ENCODE results near the gene CANT1. TPM values are rescaled to one million over a fixed set of nuclear protein-coding genes. Genes with fewer than 3 reads are reported as not detected.
"Not testable (repeated sequence)": the region's sequence is repeated elsewhere in the genome, so short reads cannot be mapped to it uniquely, and the experiment has no call there.

The CANT1 gene
- total RNA-seq, 1 experiment from 2014 or later = 81.9 TPM

DNA sequence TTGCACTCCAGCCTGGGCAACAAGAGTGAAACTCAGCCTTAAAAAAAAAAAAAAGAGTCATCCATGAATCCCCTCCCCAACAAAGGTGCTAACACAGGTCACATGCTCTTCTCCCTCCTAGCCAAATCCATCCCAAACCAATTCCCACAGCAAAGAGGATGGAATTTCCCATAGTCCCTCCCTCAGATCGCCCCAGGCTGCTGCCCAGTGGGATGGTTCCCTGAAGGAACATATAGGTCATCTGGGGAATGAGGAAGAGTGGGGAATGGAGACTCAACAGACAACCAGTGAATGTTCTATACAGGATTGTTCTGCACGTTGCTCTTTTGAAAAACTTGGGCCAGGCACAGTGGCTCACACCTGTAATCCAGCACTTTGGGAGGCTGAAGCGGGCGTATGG lies 48.0 kb downstream of the CANT1 start:
- no peak for DNase-seq (ENCODE audit: low read depth)

DNA sequence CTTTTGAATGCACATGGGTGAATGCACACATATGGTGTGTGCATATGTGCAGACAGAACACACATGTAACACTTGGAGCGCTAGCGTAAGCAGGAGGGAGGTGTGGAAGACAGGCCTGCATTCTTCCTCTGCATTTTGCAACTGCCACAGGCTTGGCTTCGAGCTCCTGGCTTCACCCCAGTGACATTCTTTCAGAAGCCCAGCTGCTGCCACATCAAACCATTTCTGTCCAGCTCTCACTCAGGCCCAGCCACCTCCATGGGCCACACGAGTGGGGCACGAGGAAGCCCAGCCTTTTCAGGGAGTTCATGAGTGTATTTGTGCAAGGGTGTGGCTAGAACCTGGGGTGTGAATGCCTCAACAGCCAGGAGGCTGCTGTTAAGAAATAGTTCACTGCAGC lies 48.6 kb downstream of the CANT1 start:
- DNase-seq (ENCODE audit: low read depth) = no peak

DNA sequence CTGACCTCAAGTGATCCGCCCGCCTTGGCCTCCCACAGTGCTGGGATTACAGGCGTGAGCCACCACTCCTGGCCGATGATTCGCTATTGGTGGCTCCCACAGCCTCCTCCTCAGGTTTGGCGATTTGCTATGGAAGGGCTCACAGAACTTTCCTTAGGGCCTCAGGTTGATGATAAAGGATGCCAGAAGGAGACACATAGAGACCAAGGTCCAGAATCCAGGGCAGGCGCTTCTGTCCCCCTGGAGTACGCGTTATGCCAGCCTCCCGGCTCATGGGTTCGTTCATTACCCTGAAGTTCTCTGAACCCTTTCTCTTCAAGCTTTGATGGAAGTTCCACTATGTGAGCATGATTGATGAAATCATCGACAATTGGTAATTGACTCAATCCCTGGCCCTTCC lies 49.8 kb downstream of the CANT1 start:
- DNase-seq (ENCODE audit: low read depth) = no peak

DNA sequence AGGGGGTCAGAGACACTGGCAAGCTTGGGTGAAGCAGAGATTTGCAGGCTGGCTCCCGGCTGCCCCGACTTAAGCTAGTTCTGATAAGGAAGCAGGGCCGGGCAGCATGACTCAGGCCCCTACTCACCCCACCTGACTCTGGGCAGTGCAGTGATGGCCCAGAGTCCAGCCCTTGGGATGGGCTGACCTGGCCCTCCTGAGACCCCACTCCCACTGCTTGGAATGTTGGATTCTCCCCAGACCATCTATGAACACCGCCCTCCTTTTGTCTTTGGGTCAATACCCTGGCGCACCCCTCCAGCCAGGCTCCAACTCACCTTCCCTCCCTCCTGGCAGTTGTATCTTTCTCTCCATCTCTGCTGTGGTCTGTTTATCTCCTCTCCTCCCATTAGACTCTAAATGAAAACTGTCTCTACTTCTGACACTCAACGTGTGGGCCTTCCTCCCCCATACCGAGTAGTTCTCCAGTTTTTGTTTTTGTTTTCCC lies 50.9 kb downstream of the CANT1 start:
- DNase-seq (ENCODE audit: low read depth) = peak; percentile 69

DNA sequence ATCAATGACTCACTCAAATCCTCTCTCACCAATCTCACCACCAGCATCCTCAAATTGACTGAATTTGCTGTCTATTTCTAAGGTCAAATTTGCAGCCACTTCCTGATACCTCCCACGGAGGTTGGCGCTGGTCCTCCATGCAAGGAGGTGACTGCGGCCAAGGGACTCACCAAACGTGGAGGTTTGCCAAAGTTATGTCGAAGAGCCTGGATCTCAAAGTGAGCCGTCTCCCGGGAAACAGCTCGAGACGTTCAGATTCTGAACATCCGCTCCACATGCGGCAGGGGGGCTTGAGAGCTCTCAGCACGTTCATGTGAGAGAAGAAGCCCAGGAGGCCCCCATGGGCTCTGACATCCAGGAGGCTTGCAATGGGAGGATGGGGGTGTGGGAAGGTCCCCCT lies 52.4 kb downstream of the CANT1 start:
- DNase-seq (ENCODE audit: low read depth) = peak; percentile 87

DNA sequence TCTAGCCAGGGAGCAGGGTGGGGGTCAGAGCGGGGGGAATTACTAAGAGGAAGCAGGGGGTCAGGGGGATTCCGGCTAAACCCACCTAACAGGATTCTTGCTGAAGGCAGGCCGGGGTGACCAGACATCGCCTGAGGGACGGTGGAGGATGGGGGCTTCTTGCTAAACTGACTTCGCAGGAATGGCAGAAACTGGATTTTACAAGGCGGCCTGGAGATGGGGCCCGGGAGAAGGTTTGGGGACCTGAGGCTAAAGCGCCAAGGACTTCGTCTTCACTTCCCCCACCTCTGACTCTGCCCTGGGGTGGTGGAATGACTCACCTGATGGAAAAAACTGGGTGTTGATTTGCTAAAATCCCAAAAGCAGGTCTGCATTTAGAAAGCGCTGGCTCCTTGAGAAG lies 53.3 kb downstream of the CANT1 start:
- DNase-seq (ENCODE audit: low read depth) = peak; percentile 32

DNA sequence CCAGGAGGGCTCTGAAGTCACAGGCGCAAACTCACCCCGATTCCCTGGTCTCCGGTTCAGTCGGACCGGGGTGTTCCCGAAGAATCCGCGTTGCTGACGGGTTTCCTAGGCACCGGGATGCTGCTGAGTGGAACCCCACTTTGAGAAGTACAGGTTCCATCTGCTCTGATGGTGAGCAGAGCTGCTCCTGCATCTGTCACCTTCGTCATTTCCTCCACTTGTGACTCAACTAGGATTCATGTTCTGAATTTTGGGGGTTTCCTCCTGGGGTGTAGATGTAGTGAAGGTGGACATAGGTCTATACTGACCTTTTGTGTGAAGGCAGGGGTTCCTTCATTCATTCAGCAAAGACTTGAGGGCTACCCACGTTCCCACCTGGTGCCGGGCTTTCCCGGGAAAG lies 54.9 kb downstream of the CANT1 start:
- no peak for DNase-seq (ENCODE audit: low read depth)

DNA sequence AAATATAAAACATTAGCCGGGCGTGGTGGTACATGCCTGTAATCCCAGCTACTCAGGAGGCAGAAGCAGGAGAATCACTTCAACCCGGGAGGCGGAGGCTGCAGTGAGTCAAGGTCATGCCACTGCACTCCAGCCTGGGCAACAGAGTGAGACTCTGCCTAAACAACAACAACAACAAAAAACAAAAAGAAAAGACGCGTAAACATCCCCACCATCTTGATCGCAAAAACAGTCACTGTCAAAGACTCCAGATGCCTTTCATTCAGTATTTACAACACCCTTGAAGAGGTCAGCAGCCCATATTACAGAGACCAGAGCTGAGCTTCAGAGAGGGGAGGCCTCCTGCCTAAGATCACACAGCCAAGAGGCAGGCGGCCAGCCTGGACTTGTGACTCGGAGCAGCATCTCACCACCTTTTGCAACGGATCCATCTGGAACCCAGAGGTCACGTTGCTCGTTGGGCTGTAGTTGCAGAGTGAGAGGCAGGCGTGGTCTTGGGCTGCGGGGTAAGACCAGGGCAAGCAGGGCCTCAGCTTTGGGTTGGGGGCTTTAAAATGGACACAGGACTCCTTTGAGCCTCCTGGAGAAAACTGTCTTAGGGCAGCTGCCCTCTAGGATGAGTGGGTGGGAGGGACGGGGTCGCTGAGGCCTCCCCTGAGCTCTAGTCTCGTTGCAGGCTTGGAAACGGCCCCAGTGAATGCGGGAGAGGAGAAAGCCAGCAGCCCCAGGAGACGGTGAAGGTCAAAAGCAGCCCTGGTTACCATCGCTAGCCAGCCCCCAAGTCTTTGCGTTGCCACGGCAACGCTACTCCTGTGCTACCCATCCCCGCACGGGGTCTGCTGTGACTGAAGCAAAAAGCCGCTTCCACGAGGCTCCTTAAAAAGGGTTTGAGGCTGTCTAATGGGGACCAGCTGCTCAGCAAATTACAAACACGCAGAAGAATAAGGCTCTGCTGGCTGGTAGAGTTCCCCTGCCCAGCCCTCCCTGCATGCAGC lies 55.9 kb downstream of the CANT1 start:
- no peak for DNase-seq (ENCODE audit: low read depth)

DNA sequence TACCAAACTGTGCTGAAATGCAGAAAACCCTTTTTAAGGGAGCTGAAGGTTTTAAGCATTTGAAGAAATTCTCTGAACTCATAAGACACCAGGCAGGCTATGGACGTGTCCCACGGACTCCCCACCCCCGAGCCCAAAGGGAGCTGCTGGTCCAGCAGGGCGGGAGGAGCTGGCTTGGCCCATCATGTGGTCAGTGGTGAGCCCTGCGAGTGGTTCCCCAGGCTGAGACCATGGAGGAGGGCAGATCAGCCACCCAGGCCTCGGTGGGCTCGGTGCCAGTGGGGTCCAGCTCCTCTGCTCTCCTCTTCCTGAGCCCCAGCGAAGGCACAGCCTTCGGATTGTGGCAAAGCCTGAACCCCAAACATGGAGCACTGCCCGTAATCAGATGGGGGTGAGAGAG lies 56.9 kb downstream of the CANT1 start:
- no peak for DNase-seq (ENCODE audit: low read depth)

DNA sequence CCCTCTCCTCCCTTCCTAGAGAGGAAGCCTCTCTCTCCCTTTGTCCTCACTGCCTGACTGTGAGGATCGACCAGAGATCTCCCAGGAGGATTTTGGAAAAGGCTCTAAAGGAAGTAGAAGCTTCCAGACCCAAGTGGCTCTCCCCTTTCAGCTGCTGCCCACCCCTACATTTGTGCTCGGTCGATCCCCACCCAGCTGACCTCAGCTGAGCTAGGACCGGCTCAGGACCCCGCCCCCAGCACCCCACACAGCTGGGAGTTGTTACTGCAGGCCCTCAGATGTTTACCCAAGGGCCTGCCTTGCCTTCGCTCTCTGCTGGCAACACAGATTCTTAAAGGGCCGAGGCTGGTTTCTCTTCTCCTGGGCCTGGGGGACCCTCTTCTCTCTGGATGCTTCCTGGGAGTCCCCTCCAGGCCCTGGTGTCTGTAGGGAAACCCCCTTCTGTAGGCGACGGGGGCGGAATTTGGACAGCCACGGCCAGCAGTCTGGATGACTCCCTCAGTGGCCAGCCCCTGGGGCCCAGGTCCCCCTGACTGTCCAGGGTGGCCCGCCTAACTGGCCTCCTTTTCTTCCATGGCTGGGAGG lies 57.5 kb downstream of the CANT1 start:
- DNase-seq (ENCODE audit: low read depth) = no peak

DNA sequence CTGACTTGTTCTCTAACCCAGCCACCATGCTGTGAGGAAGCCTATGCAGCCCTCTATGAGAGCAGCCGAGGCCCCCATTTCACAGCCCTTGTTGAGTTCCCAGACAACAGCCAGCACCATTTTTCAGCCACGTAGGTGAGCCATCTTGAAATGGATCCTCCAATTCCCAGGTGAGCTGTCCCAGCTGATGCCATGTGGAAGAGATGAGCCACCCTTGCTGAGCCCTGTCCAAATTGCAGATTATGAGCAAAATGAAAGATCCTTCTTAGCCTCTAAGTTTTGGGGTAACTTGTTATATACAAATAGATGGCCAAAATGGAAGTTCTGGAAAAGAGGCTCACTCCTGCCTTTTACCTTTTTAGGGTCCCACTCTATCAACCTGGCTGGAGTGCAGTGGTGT lies 58.7 kb downstream of the CANT1 start:
- DNase-seq (ENCODE audit: low read depth) = no peak

DNA sequence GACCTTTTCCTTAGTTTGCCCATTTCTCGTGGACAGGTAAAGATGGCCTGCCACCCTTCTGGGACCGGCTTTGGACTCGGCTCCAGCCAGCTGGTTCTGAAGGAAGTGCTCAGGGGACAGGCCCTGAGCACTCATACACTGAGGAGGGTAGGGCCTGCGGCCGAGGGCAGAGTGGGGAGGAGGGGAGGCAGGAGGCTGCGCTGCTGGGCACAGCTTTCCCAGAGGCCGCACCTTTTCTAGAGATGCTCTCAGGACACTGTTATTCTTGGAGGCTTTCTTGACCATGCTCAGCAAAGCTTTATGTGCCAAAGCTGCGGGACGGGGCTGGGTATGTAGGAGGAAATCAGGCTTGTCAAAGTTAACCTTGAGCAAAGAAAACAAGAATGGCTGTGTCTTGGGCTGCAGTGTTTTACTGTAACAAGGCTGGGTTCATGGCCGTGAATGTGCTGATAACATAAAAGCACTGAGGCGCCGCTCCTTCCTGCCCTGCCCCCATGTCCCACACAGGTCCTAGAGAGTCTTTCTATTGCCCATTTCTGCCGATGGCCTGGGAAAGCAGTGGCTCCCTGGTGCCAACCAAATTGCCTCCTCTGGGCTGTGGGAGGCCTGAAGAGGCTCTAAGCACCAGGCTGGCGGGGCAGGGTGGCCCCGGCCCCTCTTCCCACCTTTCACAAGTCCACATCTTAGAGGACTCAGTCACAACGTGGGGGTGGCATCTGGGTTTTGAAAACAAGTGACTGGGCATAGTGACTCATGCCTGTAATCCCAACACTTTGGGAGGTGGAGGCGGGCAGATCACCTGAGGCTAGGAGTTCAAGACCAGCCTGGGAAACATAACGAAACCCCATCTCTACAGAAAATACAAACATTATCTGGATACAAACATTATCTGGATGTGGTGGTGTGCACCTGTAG lies 62.1 kb downstream of the CANT1 start:
- peak; percentile 65 for DNase-seq (ENCODE audit: low read depth)

DNA sequence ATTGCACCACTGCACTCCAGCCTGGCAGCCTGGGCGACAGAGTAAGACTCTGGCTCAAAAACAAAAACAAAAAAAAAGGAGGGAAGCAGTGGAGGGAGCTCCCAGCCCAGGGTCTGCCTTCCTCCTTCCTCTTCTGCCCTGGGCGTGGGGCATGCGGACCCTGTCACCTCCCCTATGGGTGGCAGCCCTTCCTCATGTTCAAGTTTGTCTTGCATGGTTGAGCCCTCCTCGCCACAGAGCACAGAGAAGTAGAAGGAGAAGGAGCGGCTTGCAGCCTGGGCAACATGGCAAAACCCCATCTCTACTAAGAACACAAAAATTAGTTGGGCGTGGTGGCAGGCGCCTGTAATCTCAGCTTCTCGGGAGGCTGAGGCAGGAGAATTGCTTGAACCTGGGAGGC lies 62.9 kb downstream of the CANT1 start:
- DNase-seq (ENCODE audit: low read depth) = no peak

DNA sequence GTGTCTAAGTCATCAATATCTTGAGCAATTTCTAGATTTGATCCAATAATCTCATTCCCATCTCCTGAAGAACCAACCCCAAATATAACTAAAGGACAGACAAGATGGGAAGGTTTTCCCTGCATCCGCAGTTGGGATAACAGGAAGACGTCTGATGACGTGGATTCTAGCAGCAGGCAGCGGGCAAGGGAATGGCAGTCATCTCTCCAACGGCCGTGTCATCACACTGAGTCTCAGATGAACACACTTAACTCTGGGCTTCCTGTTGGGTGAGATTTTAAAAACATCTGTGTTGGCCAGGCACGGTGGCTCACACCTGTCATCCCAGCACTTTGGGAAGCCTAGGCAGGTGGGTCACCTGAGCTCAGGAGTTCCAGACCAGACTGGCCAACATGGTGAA lies 63.4 kb downstream of the CANT1 start:
- DNase-seq (ENCODE audit: low read depth) = no peak

DNA sequence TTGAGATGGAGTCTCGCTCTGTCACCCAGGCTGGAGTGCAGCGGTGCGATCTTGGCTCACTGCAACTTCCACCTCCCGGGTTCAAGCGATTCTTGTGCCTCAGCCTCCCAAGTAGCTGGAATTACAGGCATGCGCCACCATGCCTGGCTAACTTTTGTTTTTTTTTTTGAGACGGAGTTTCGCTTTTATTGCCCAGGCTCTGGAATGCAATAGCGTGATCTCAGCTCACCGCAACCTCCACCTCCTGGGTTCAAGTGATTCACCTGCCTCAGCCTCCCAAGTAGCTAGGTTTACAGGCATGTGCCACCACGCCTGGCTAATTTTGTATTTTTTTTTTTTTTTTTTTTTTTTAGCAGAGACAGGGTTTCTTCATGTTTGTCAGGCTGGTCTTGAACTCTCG lies 64.1 kb downstream of the CANT1 start:
- DNase-seq (ENCODE audit: low read depth) = not testable (repeated sequence)

DNA sequence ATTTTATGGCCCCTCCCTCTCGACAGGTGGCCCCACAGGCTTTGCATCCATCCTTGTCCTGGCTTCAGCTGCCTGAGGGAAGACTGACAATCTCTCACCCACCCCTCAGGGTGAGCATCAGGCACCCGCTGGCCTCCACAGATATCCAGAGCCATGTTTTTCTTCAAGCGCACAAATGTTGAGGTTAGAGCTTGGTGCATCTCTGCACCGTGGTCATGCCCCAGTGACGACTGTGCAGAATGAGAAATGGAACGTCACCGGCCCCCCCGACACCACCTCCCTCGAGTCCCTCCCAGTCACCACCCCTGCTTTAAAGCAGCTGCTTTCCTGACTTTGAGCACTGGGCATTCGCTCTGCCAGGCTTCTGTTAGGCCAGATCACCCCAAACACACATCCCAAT lies 64.6 kb downstream of the CANT1 start:
- DNase-seq (ENCODE audit: low read depth) = no peak

DNA sequence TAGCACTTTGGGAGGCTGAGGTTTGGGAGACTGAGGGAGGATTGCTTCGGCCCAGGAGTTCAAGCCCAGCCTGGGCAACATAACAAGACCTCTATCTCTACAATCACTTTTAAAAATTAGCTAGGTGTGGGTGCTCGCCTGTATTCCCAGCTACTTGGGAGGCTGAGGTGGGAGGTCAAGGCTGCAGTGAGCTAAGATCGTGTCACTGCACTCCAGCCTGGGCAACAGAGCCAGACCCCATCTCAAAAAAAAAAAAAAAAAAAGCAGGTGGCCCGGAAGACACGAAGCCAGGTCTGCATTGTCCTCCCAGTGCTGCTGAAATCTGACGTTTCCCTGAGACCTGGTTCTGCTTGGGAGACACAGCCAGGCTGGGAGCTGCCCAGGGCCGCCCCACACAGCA lies 65.5 kb downstream of the CANT1 start:
- no peak for DNase-seq (ENCODE audit: low read depth)

Other genes starting within 250 kb of the CANT1 start
- gene CYTH1, start 227.5 kb downstream of the CANT1 start, total RNA-seq (2014; rRNA removed; shearing (Covaris generic)) = 85.9 and 91.4 TPM in 2 replicates
- gene USP36, start 168.9 kb downstream of the CANT1 start, total RNA-seq (2014; rRNA removed; shearing (Covaris generic)) = 11.4 and 21.3 TPM in 2 replicates
- 1.0 TPM in 1 of 2 replicates, not detected in the other for gene CEP295NL, start 106.6 kb downstream of the CANT1 start, total RNA-seq (2014; rRNA removed; shearing (Covaris generic))
- 47.2 and 53.1 TPM in 2 replicates for gene TIMP2, start 84.4 kb downstream of the CANT1 start, total RNA-seq (2014; rRNA removed; shearing (Covaris generic))
- gene LGALS3BP, start 29.8 kb downstream of the CANT1 start, total RNA-seq (2014; rRNA removed; shearing (Covaris generic)) = 288 and 314 TPM in 2 replicates
- gene C1QTNF1, start 14.4 kb upstream of the CANT1 start, total RNA-seq (2014; rRNA removed; shearing (Covaris generic)) = 33.0 and 42.5 TPM in 2 replicates
- 6.3 and 7.7 TPM in 2 replicates for gene ENGASE, start 65.1 kb upstream of the CANT1 start, total RNA-seq (2014; rRNA removed; shearing (Covaris generic))

All from Daoy (cell line).